GM06990 (cell line): ENCODE data around the gene GXYLT2.

Experiments
- DNase-seq: peaks from one replicate; pipeline ENCODE4 v3.0.0-alpha.2; 2011; ENCODE audit not compliant: insufficient read length; ENCODE audit errors: extremely low read depth
- H3K27me3 ChIP-seq: replicated peaks from 2 replicates; pipeline ENCODE4 v1.6.0; 2011; ENCODE audit warnings: low read length; ENCODE audit not compliant: control insufficient read depth, insufficient read depth
- H3K36me3 ChIP-seq: 2 replicates; pipeline ENCODE4 v1.5.1; 2011; ENCODE audit warnings: low read length; ENCODE audit not compliant: control insufficient read depth, insufficient read depth
- H3K4me3 ChIP-seq: replicated peaks from 2 replicates; pipeline ENCODE4 v1.5.1; 2011; ENCODE audit warnings: low read depth, mild to moderate bottlenecking, control low read depth, low read length
- TF ChIP-seq, protein P1 (sequence below): IDR thresholded peaks from 2 replicates; pipeline ENCODE4 v1.5.1; 2011; ENCODE audit warnings: low read length, control low read depth, mild to moderate bottlenecking, inconsistent platforms; ENCODE audit not compliant: insufficient read depth, poor library complexity, severe bottlenecking

GXYLT2 gene, protein sequence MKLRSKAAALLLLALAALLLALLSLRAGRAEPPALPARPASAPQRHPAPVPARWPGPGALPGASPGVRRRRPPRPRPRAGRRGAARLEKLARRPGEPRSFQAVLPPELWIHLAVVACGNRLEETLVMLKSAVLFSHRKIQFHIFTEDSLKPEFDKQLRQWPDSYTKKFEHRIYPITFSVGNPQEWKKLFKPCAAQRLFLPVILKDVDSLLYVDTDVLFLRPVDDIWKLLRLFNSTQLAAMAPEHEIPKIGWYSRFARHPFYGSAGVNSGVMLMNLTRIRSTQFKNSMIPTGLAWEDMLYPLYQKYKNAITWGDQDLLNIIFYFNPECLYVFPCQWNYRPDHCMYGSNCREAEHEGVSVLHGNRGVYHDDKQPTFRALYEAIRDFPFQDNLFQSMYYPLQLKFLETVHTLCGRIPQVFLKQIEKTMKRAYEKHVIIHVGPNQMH

DNA sequence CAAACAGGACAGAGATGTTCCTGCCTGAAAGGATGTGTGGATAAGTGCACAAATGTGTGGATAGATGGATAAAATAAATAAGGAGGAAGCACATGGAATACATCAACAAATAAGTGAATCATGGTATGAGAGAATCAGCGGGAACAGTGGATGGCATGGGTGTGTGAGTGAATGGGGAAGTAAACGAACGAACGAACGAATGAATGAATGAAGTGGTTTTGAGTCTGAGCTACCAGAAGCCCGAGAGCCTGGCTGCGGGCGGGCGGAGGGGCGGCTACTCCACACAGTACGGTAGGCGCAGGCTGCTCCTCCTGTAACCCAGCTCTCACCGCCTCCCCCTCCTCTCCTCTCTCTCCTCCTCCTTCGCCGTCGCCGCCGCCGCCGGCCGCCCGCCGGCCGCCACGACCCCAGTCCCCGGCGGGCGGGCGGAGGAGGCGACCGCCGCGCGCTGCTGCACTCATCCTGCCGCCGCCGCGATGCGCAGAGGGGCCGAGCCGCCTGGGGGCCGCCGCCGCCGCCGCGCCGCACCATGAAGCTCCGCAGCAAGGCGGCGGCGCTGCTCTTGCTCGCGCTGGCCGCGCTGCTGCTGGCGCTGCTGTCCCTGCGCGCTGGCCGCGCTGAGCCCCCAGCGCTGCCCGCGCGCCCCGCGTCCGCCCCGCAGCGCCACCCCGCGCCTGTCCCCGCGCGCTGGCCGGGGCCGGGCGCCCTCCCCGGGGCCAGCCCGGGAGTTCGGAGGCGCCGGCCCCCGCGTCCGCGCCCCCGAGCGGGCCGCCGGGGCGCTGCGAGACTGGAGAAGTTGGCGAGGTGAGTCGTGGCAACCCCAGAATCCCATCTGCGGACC is at the start of gene GXYLT2:
GXYLT2 (plus strand) TSS at position 342 of the 841 bp plus-strand sequence; CDS start at position 530, 188 bp downstream.
- peaks cover 4% of the 10 kb centered on the region for H3K27me3 ChIP-seq
- peak within 1 kb of the TSS; percentile 49 for H3K4me3 ChIP-seq
- DNase-seq: peak; percentile 47
- no peaks in the 10 kb centered on the region for H3K36me3 ChIP-seq
- TF ChIP-seq, protein P1, sequence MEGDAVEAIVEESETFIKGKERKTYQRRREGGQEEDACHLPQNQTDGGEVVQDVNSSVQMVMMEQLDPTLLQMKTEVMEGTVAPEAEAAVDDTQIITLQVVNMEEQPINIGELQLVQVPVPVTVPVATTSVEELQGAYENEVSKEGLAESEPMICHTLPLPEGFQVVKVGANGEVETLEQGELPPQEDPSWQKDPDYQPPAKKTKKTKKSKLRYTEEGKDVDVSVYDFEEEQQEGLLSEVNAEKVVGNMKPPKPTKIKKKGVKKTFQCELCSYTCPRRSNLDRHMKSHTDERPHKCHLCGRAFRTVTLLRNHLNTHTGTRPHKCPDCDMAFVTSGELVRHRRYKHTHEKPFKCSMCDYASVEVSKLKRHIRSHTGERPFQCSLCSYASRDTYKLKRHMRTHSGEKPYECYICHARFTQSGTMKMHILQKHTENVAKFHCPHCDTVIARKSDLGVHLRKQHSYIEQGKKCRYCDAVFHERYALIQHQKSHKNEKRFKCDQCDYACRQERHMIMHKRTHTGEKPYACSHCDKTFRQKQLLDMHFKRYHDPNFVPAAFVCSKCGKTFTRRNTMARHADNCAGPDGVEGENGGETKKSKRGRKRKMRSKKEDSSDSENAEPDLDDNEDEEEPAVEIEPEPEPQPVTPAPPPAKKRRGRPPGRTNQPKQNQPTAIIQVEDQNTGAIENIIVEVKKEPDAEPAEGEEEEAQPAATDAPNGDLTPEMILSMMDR: no peak

DNA sequence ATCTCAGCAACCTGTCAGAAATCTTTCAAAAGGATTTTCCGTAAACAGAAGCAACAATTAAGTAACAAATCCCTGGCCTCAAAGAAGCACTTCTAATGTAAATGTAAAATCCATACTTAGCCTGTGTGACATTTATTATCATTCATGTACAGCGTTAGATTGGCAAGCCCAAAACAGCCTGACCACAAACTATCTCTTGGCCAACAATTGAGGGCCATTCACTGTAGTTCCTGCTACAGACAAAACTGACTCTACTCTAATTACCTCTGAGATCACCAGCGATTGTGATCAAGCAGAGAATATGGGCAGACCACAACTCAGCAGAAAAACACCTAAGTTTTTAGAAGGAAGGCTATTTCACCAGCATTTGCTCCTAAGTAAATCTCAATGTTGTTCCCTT is 48.8 kb upstream of the GXYLT2 start:
- Histone ChIP-seq H3K36me3 (peaks cover 2% of the 10 kb centered on the region), H3K27me3 (no peaks in the 10 kb centered on the region), H3K4me3 (no peak overlapping the region)
- no peak for DNase-seq
- TF ChIP-seq, protein P1: no peak

DNA sequence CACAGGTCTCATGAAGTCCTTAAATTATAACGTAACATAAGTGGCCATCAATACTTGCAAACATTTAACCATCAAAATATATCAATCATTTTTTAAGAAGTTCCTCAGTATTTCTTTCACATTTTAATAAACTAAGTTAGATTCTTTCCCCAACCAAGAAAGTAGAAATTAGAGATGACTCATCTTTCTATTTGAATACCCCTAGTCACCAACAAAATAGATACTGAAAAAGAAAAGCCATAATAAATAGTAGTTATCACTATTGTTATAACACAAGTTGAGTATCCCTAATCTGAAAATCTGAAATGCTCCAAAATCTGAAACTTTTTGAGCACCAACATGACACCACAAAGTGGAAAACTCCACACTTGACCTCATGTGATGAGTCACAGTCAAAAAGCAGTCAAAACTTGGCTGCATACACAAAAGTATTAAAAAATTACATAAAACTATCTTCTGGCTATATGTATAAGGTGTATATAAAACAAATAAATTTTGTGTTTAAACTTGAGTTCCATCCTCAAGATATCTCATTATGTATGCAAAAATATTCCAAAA is 43.3 kb upstream of the GXYLT2 start:
- Histone ChIP-seq H3K4me3 (no peak overlapping the region), H3K27me3 (no peaks in the 10 kb centered on the region), H3K36me3 (peaks cover 2% of the 10 kb centered on the region; the same call in 1 of the 2 replicates)
- TF ChIP-seq, protein P1: no peak
- DNase-seq: no peak

DNA sequence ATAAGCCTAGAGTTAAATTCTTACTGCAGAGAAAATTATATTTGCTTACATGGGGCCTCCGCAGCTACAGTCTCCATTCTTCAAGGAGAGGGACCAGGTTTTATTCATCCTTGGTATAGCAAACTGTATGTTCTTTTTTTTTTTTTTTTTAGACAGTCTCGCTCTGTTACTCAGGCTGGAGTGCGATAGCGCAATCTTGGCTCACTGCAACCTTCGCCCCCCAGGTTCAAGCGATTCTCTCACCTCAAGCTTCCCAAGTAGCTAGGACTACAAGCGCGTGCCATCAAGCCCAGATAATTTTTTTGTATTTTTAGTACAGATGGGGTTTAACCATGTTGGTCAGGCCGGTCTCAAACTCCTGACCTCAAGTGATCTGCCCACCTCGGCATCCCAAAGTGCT is 41.7 kb upstream of the GXYLT2 start:
- H3K4me3 ChIP-seq: no peak overlapping the region
- no peak for DNase-seq
- peaks cover 2% of the 10 kb centered on the region; the same call in 1 of the 2 replicates for H3K36me3 ChIP-seq
- TF ChIP-seq, protein P1: no peak
- no peaks in the 10 kb centered on the region for H3K27me3 ChIP-seq

DNA sequence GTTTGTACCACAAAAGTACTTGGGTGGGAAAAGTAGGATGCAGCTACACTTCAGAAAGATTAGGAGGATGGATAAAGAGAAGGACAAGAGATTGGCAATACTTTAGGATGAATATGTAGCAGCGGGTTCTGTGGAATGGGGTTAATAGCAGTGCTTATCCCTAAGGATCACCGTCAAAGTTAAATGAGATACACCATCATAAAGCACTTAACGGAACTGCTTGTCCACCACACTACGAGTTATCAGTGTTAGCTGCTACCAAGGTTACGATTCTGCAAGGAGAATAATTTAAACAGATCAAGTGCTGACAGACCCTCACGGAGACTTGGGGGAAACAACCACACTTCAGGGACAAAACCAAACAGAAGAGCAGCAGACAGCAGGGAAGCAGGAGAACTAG is 40.6 kb upstream of the GXYLT2 start:
- H3K4me3 ChIP-seq: peak overlapping the region; percentile 98
- TF ChIP-seq, protein P1: no peak
- H3K27me3 ChIP-seq: no peaks in the 10 kb centered on the region
- H3K36me3 ChIP-seq: no peaks in the 10 kb centered on the region
- DNase-seq: no peak
